ENCODE data around the gene NLGN1. TPM values are rescaled to one million over a fixed set of nuclear protein-coding genes. Genes with fewer than 3 reads are reported as not detected.

NLGN1 gene
- total and polyA plus RNA-seq, 2 of the 8 experiments (the other 6 are each of a cell fraction or from before 2014, with no cell fraction given), result 7.8 to 14.8 TPM

DNA sequence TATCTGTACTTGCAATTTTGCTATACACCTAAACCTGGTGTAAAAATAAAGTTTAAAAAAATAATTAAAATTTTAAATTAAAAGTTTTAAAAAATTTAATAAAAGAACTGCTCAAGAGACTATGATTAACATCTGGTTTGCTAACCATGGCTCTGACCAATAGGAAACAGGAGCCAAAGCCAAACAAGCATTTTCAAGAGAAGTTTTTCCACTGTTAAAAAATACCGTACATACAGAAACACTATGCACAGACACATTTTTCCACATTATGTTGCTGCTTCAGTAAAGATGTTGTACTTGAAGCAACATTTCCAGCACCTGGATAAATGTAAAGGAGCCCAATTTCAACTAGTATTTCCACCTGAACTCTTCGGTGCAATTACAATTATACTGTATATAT lies 917.7 kb downstream of the NLGN1 start:
- Histone ChIP-seq H3K4me2 (ENCODE audit: insufficient read depth in 1 of 2, low read depth in 2 of 2, low read length in 2 of 2) (no peak overlapping the region), H2BK15ac (ENCODE audit: low read length) (no peak overlapping the region), H3K79me2 (ENCODE audit: control insufficient read depth in 1 of 2, insufficient read depth in 2 of 2, low read length in 2 of 2) (no peaks in the 10 kb centered on the region), H4K8ac (ENCODE audit: extremely low read depth, insufficient read depth, low read length) (no peak overlapping the region), H3K4me3 (ENCODE audit: extremely low read depth in 1 of 4, insufficient read depth in 2 of 4, low read depth in 3 of 4, low read length in 4 of 4) (no peak overlapping the region), H2BK5ac (ENCODE audit: low read depth, low read length) (no peak overlapping the region), H3K27ac (ENCODE audit: low read depth, low read length) (no peak overlapping the region), H2BK12ac (ENCODE audit: low read depth, low read length) (no peak overlapping the region), H2BK120ac (replicated peaks; ENCODE audit: low read depth, low read length) (no peak overlapping the region), H3K23me2 (ENCODE audit: low read depth, low read length) (no peaks in the 10 kb centered on the region), H3K79me1 (ENCODE audit: low read depth, low read length) (no peaks in the 10 kb centered on the region), H3K27me3 (replicated peaks in 1 of 4; ENCODE audit: control insufficient read depth in 3 of 4, extremely low read depth in 1 of 4, insufficient read depth in 3 of 4, low read length in 3 of 4) (no peaks in the 10 kb centered on the region), H3K18ac (ENCODE audit: extremely low read depth, low read length) (no peak overlapping the region), H2BK20ac (ENCODE audit: low read length) (no peak overlapping the region), H4K5ac (ENCODE audit: insufficient read length, low read depth, low read length) (no peak overlapping the region), H3K36me3 (ENCODE audit: control insufficient read depth in 2 of 4, insufficient read depth in 4 of 4, low read length in 3 of 4) (no peaks in the 10 kb centered on the region), H2AFZ (ENCODE audit: low read length) (no peak overlapping the region), H3K14ac (ENCODE audit: insufficient read length) (no peak overlapping the region), H3K9ac (replicated peaks in 1 of 4; ENCODE audit: extremely low read depth in 1 of 4, low read depth in 3 of 4, low read length in 3 of 4) (no peak overlapping the region), H3K4ac (replicated peaks; ENCODE audit: insufficient read length, low read depth, low read length) (no peak overlapping the region), H3K9me3 (ENCODE audit: insufficient read depth in 2 of 2, low read depth in 1 of 2, low read length in 1 of 2) (no peaks in the 10 kb centered on the region), H3K23ac (ENCODE audit: insufficient read length) (no peak overlapping the region), H3K56ac (replicated peaks; ENCODE audit: insufficient read length, low read depth, low read length) (no peak overlapping the region), H4K91ac (replicated peaks; ENCODE audit: insufficient read length, low read length) (no peak overlapping the region), H2AK5ac (ENCODE audit: low read depth, low read length) (no peak overlapping the region), H3K4me1 (replicated peaks in 1 of 4; ENCODE audit: control insufficient read depth in 3 of 4, insufficient read depth in 4 of 4, low read length in 3 of 4) (peaks cover 0 to 3% (median 1%) of the 10 kb centered on the region in 4 experiments; a peak in 4 of 7 replicates), H4K20me1 (replicated peaks in 1 of 2; ENCODE audit: control insufficient read depth in 1 of 2, insufficient read depth in 2 of 2, low read length in 2 of 2) (no peaks in the 10 kb centered on the region)
- ChIA-PET CTCF (ENCODE audit: partially characterized antibody) (interaction anchor here (0.8 kb wide), 2 partner anchors 10 to 22 kb away, joined by 3 read pairs; no protein-coding TSS in a partner anchor), POLR2A (ENCODE audit: partially characterized antibody) (no interaction called here)
- DNase-seq (ENCODE audit: low read depth in 1 of 2, low spot score in 2 of 2), result no peak
- TF ChIP-seq MAFK (IDR thresholded peaks at IDR 0.05; ENCODE audit: low read depth, low read length) (no peak), GTF2F1 (IDR thresholded peaks at IDR 0.05; ENCODE audit: borderline replicate concordance, low read depth, low read length) (no peak), SP2 (IDR thresholded peaks at IDR 0.05; ENCODE audit: low read length) (no peak), RNF2 (IDR thresholded peaks at IDR 0.05; ENCODE audit: borderline replicate concordance, low read depth, low read length, missing control alignments, poor library complexity, severe bottlenecking) (no peak), POU5F1 (IDR thresholded peaks at IDR 0.05; ENCODE audit: low read depth, low read length) (no peak), BCL11A (IDR thresholded peaks at IDR 0.05; ENCODE audit: low read depth in 2 of 2, low read length in 2 of 2) (no peak), BRCA1 (IDR thresholded peaks at IDR 0.05; ENCODE audit: low read depth, low read length) (no peak), SIX5 (IDR thresholded peaks at IDR 0.05; ENCODE audit: low read depth, low read length) (no peak), POLR2AphosphoS5 (IDR thresholded peaks at IDR 0.05; ENCODE audit: low read depth, low read length) (no peak), GABPA (IDR thresholded peaks at IDR 0.05; ENCODE audit: borderline replicate concordance, insufficient read depth, low read length) (no peak), RAD21 (IDR thresholded peaks at IDR 0.05 in 1 of 2, conservative IDR thresholded peaks at IDR 0.05 in 1 of 2; ENCODE audit: low read depth in 2 of 2, low read length in 2 of 2) (no peak), KDM5A (IDR thresholded peaks at IDR 0.05; ENCODE audit: low read length) (no peak), SIN3A (conservative IDR thresholded peaks at IDR 0.05 in 1 of 2, IDR thresholded peaks at IDR 0.05 in 1 of 2; ENCODE audit: low read depth in 1 of 2, low read length in 2 of 2) (no peak)
- FAIRE-seq, result no peak
- WGBS, 2 experiments (ENCODE audit: extremely low coverage in 1 of 2, insufficient coverage in 1 of 2, insufficient read length in 1 of 2, insufficient replicate concordance in 2 of 2, low coverage in 1 of 2, low lambda C conversion rate in 2 of 2, missing lambda C conversion rate in 1 of 2), result 77% methylated on average over 2 of the region's 2 CpGs; no CpG with 5 or more reads in 1 of the 2 experiments
